DOHH2 (cell line): Measurements from ENCODE around the gene STARD3.

ENCODE experiments used
- CTCF ChIP-seq: fragments of 200-600 bp; sonication (generic); IDR thresholded peaks from one replicate; pipeline ENCODE4 v1.5.1; 2014; ENCODE audit warnings: antibody characterized with exemption, mild to moderate bottlenecking, low read depth, low read length; ENCODE audit not compliant: poor library complexity, severe bottlenecking
- EZH2phosphoT487 ChIP-seq: fragments of 200-600 bp; sonication (generic); IDR thresholded peaks from 2 replicates; pipeline ENCODE4 v1.6.1; 2017; ENCODE audit warnings: borderline replicate concordance, mild to moderate bottlenecking, antibody characterized with exemption, low read length, moderate library complexity, mixed read lengths

GRCh38 chr17:39684369-39685192 is 47.6 kb downstream of the STARD3 start:
- TF ChIP-seq CTCF (no peak), EZH2phosphoT487 (no peak)
